Occipital lobe (tissue), 2 donors: ENCODE data around the gene BCL2L15. TPM values are rescaled to one million over a fixed set of nuclear protein-coding genes. Genes with fewer than 3 reads are reported as not detected.
A peak's percentile ranks its signal among the peaks of the same experiment; 100 is the strongest.

ENCODE experiments used
- DNase-seq: peaks from one replicate; lab custom pipeline; 2025; lab: John Stamatoyannopoulos, UW
- total RNA-seq: library from RNA; depleted of rRNA; stranded (reverse); fragments of >200 nt; gene quantifications from one replicate; pipeline ENCODE4 v1.2.3, GENCODE V29; 2014

BCL2L15 gene
- 1.4 TPM for total RNA-seq

DNA sequence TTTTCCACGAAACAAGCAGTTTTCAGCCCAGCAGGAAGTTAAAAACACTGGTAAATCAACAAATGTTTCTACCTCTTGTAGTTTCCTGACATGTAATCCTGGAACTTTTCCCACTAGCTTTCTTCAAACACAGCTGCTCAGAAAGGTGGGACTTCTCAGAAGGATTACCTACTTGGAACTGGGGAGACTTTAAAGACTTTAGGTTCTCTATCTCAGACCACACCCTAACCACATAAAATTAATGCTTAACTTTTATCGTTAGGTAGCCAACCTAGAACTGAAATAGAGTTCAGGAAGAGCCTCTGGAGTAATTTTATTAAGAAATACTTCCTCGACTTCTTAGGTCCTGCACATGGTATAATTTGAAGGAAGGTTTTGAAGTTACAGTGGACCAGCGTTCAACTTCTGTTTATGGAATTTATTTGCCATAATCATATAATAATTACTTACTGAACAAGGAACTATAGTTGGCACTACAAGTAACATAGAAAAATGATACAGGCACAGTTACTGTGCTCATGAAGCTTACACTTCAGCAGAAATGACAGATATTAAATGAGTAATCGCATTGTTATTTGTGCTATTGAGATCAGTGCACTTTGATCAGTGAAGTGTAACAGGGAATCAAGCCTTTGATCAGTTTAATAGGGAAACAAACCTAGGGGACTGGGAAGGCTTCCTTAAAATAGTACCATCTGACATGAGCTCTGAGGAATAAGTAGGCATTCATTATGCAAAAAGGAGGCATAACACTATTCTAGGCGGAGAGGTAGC, at the start of gene BCL2L15:
BCL2L15 (minus strand) TSS at position 180 of the 774 bp plus-strand sequence. CDS start 206 bp downstream, outside the sequence.
- no peak for DNase-seq

- no peak for DNase-seq
Measured at GRCh38 chr1:113937146-113937545, 49.8 kb upstream of the BCL2L15 start.

DNA sequence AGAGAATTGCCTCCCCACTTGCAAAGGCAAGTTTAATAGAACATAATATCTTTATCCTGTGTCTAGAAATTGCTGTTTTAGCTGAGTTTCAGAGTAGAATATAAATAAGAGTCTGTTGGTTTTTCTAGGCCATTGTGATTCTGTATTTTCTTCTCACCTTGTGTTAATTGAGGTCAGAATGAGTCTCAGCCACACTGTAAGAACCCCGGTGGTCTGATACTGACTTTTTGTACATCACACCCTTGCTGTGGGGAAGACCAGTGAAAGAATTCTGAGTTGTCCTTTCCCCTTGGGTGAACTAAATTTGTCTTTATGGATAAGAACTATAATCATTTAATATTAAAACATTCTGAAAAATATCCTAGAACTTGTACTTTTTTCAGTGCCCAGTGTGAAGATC, 48.6 kb upstream of the BCL2L15 start:
- DNase-seq = no peak

GRCh38 chr1:113935176-113935575, 47.8 kb upstream of the BCL2L15 start:
- DNase-seq = no peak

DNA sequence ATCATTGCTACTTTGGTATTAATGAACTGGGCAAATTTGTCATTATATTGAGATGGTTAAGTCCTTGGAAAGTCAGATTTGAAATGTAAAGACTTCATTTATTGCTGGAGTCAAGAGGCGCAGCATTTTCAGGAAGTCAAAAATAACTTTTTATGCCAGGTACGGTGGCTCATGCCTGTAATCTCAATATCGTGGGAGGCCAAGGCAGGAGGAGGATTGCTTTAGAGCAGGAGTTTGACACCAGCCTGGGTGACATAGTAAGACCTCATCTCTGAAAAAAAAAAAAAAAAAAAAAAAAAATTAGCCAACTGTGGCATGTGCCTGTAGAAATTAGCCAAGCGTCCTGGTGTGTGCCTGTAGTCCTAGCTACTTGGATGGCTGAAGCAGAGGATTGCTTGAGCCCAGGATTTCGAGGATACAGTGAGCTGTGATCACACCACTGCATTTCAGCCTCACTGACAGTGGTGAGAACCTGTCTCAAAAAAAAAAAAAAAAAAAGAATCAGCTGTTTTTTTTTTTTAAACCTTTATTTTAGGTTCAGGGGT, 47.2 kb upstream of the BCL2L15 start:
- DNase-seq = no peak

DNA sequence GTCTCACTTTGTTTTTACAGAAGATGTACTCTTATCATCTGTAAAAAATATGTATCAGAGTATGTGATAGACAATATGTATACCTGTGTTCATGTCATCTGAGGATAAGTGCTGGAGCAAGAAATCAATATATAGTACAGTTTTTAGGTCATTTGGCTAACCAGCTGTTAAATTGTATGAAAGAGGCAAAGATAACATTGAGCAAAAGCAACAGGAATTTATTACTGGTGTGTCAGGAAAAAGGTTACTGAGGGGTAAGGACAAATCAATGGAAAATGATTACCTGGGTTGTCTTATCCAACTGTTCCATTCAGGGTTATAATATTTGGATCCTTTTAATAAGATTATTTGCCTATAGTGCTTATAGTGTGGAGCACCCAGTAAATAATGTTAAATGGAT, 46.6 kb upstream of the BCL2L15 start:
- DNase-seq = no peak

DNA sequence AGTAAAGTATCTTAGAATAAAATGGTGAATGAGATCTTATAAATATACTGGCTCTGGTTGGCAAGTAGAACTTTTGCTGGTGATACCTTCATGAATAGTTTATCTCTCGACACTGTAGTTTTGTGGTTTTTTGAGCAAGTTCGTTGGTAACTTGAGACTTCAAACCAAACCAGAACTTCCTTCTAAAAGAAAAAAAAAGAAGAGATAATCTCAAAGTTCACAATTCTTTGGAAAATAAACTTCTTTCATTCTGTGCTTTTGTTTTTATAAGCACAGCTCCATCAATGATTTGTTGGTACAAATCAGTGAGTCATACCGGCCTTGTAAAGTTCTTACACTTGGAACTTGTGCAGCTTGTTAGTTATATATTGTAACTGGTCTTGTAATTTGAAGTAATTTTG, 44.1 kb upstream of the BCL2L15 start:
- DNase-seq = no peak

- DNase-seq = no peak
Measured at GRCh38 chr1:113930499-113931161, 43.2 kb upstream of the BCL2L15 start.

- peak; percentile 63 for DNase-seq
Measured at GRCh38 chr1:113929750-113930498, 42.5 kb upstream of the BCL2L15 start.

GRCh38 chr1:113928941-113929749, 41.8 kb upstream of the BCL2L15 start, which contains the start of gene HIPK1:
TSS of gene HIPK1 (plus strand) at chr1:113929324.
- DNase-seq = peak; percentile 92

DNA sequence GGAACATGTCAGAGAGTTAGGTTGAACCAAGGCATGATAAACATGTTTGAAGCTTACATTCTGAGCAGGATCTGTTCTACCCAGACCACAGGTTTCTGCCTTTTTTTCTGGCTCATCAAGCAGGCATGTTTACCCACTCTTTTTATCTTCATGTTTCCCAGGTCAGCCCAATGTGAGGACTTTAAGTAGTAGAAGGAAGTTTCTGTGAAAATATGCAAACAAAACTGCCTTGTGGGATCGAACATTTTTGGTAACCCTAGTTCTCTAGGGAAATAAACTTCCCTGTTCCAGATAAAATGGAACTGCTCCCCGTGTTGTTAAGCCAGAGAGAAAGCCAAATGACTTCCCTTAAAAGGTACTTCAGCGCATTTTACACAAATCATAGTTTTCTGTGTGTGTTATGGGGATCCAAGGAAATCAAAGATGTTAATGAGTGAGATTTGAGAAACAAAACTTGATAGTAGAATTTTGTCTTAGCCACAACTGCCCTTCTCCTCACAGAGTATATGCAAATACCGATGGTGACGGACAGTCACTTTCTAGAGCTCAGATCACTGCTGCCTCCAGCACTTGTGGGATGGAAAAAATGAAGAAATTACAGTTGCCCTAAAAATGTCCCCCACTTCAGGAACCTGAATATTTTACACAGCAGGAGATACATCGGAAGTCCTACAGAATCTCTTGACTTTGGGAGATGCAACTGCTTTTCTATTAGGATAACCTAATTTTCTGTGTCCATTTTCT, 41.0 kb upstream of the BCL2L15 start:
- DNase-seq = no peak

DNA sequence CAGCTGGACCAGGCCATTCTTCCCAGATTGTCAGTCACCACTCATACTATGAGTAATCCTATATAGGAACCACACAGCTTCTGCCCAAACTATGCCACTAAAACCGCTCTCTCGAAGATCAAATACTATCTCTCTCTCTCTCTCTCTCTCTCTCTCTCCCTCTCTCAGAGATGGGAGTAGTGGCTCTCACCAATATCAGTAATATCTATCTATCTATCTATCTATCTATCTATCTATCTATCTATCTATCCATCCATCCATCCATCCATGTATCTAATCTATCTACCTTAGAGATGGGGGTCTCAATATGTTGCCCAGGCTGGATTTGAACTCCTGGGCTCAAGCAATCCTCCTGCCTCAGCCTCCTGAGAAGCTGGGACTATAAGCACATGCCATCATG, 37.1 kb upstream of the BCL2L15 start:
- no peak for DNase-seq

GRCh38 chr1:113922957-113923356, 35.6 kb upstream of the BCL2L15 start:
- no peak for DNase-seq

DNA sequence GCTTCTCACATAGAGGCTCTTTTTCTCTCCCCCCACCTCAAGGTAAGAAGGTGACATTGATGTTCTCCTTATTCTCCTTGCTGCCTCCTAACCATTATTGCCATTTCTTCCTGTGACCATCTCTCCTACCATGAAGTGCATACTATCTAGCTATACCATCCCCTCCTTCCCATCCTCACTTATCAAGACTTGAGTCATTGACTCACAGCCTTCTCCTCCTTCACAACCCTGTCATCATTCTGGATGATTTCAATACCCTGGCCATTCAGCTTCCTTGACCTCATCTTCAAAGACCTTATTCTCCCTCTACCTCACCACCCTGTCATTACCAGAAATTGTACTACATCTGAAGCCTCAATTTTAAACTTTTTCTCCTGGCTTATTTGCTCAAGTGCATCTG, 30.9 kb upstream of the BCL2L15 start:
- no peak for DNase-seq

DNA sequence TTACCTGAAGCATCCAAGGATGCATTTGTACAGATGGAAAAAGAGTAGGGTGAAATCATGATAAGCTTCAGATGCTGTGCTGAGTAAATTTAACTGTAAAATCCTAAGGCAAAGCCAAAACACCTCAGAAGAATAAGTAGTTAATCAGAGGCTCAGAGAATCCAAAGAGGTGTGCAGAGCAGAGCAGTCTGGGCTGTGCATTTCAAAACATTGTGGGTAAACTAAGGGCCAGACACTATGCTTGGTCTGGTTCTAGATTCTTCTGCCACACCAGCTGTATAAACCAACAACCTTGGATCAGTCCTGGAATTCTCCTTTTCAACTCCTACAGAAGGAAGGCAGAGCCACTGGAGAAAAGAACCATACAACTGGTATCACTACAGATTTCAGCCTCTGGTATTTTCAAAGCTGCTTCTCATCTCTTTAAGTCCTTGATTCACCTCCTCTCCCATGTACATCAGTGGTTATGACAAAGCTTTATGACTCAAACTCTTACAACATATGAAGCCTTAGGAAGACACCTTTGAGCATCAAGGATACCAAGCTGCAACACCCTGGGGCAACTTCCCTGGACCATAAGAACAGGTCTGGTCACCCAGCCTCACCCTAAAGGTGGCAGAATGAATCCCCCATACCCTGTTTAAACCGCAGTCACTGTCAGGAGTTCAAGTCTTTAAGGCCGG, 30.2 kb upstream of the BCL2L15 start:
- no peak for DNase-seq

DNA sequence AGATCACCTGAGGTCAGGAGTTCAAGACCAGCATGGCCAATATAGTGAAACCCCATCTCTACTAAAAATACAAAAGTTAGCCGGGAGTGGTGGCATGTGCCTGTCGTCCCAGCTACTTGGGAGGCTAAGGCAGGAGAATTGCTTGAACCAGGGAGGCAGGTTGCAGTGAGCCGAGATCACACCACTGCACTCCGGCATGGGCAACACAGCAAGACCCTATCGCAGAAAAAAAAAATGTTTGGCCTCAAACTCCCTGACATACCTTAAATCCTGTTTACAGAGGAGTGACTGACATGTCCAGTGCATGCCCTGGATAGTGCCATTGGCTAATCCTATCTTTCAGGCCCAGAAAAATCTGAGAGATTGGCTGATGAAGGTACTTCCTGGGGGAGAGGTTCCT, 29.6 kb upstream of the BCL2L15 start:
- no peak for DNase-seq

DNA sequence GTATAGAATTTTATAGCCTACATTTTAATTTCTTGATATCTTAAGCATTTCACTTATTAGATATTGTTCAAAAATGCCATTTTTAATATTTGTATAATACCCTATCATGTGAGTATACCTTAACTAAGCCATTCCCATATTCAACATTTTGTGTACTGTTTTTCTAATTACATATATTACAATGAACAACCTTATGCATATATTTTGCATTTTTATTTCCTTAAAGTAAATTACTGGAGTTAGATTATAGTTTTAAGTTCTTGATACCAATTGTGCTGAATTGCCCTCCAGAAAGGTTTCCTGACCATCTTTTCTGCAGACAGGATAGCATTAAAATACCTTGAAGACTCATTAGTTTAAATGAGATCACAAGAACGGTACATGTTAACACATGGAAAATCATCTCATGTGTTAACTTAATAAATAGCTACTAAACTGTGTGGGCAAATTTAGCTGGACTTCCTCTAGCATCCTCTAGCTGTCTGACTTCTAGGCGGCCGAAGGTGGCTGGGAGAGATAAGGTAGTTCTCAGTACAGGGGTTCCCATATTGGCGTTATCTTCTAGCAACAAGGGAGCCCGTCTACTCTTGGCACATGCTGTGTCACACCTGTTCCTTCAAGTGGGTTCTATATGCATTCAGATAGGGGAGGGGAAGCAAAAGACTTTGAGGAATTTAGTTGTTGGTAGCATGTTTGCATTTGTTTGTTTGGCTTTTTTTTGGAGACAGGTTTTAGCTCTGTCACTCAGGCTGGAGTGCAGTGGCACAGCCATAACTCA, 26.7 kb upstream of the BCL2L15 start:
- DNase-seq = no peak

DNA sequence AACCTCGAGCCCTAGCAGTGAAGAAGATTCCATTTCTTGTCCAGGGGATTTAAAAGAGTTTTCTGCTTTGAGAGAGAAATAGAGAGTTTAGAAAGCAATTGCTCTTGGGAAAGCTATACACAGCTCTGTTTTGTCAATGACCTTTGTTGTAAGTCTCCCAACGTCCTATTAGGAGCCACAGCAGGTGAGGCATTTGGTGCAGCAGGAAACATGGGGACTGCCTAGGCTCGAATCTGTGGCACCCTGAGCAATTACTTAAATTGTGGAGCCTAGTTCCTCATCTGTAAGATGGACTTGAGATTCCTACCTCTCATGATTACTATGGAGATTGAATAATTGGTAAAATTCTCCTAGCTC, 25.9 kb upstream of the BCL2L15 start:
- DNase-seq = no peak
